Stimulated activated CD4-positive, alpha-beta T cell treated with anti-CD3 and anti-CD28 coated beads, TNF-alpha, amount 100 ng/mL, for 1 hour (primary cell): ENCODE results near the gene LCN15.

Experiments
- DNase-seq, 3 donors: peaks; one replicate each; pipeline ENCODE4 v3.0.0-alpha.2; 2020; ENCODE audit warnings: low read depth in 3 of 3, low spot score in 1 of 3

The LCN15 gene

GRCh38 chr9:136741883-136742571 lies 22.3 kb downstream of the LCN15 start:
- no peak for DNase-seq

DNA sequence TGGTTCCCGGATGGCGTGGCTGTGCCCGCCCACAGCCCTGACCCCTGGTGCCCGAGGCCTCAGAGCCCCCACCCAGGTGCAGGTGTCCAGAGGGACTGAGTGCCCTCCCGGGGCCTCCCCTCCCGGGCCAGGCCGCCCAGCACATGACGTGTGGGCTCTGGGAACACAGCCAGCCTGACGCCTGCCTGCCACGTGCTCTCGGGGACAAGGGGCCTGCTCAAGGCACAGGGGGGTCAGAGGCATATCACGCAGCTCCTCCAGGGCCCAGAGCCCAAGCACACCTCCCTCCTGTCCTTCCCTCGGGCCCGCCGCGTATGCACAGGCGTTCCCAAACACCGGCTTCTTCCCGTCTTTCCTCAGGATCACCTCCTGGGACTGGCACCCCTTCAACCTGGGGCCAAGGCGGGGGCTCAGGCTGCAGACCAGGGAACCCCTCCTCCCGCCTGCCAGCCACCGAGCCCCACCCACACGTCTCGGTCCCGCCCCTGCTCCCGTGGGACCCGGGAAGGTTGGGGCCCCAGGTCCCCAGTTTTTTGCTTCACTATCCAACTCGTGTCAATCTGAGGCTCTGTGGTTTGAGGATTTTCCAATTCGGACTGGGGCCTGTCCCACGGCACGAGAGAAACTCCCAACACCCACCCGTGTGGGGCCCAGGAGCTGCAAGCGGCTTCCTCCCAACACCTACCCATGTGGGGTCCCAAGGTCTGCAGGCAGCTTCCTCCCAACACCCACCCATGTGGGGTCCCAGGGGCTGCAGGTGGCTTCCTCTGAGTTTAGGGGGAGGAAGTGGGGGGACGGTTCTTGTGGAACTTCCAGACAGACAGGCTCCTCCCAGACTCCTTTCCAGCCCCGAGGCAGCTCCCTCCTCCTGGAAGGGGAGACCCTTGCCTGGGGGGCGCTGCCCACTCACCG lies 23.1 kb downstream of the LCN15 start:
- DNase-seq = no peak

- no peak for DNase-seq
Observed at GRCh38 chr9:136740491-136740890, 23.8 kb downstream of the LCN15 start.

DNA sequence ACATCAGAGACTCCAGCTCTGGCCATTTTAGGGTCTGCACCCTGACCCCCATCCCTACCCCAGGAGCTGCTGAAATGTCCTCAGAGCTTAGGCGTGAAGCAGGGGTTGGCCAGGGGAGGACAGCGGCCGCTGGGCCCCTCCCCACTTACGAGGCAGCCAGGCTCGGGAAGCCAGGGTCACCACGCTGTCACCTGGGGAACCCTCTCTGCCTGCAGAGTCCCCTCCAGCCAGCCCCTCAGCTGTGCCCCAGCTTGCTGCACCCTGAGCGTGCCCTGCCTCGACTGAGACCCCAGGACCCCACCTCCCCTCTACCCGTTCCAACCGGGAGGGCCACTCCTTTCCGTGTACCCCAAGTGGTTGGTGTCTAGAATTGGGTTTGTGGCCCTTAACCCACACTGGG lies 24.2 kb downstream of the LCN15 start:
- DNase-seq = no peak

DNA sequence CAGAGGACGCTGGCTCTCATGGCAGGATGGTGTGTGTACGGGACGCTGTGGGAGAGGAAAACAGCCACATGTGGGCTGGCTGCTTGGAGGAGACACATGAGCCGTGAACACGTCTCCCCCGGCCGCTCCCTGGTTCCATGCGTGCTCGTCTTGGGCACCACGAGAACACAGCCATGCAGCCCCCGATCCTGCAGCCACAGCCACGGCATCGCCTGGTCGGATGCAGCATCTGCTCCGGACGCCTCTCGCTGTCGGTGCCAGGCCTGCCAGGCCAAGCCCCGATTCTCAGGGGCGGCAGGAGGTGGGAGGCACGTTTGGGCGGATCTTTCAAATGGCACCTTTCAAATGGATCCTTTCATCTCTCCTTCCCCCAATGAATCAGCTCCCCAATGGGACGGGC lies 24.8 kb downstream of the LCN15 start:
- no peak for DNase-seq

GRCh38 chr9:136738960-136739359 lies 25.4 kb downstream of the LCN15 start:
- DNase-seq = no peak

DNA sequence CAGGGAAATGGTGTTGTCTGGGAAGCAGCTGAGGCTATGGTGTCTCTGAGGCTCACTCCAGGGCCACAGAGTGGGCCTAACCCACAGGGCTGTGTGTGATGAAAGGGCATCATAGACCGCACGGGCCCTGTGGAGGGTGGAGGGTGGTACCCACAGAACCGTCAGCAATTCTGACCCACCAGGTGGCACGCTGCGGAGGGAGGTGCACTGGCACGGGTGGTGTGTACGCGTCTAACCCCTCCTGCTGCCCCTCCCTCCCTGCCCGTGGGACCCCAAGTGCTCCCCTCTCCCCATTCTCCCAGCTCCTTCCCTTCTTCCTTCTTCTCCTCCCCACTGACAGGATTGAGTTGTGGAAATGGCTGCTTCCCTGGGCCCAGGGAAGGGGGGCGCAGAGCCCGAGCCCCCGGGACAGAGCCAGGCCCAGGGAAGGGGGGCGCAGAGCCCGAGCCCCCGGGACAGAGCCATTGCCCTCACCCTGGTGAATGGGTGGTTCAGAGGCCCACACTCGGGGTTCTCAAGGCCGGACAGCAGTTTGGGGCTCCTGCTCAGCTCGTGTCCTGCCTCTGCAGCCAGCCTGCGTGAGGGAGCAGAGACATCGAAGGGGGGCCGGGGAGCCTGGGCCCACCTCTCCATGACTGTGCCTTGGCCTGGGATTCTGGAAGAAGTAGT lies 28.4 kb downstream of the LCN15 start:
- DNase-seq = no peak

- no peak for DNase-seq
Observed at GRCh38 chr9:136734837-136735496, 29.4 kb downstream of the LCN15 start.

DNA sequence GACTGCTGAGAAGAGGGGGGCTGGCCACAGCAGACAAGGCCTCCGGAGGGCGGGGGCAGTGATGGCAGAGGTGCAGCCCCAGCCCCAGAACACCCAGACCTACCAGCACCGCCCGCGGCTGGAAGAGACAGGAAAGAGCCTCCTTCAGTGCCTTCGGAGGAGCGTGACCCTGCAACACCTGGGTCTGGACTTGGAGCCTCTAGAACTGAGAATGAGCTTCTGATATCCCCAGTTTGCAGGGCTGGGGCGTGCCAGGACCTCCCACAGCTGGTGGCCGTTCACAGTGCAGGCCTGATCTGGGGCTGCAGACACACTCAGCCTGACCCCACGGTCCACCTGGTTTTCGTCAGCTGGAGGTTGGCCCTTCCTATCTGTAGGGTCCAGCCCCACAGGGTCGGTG lies 30.7 kb downstream of the LCN15 start:
- no peak for DNase-seq

DNA sequence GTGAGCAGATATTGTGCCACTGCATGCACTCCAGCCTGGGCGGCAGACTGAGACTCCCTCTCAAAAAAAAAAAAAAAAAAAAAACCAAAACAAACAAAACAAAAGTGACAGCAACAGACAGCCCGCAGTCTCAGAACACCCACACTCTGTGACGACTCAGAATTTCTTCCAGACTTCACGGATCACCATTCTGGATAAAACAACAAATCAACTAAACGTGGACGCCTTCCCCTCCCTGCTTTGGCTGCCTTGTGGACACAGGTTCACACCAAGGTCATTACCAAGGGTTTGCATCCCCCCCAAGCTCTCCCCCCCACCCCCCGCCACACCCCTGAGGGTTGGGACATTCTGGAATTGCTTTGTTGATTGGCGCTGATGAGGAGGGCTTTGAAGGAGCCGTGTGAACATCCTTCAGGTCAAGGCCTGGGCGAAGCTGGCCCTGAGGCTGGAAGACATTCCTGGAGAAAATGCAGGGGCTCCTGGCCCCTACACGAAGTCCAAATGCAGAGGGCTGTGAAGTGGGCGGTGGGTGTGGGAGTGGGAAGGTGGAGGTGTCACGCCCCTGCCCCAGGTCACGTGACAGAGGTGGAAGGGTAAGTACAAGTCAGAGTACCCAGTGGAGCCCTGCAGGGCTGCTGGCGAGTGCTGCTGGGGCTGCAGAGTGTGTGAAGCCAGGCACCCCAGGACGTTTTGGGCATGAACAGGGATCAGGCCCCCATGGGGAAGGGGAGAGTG lies 31.7 kb downstream of the LCN15 start:
- DNase-seq = no peak

GRCh38 chr9:136729926-136730325 lies 34.4 kb downstream of the LCN15 start:
- DNase-seq = no peak

- DNase-seq = no peak
Observed at GRCh38 chr9:136729144-136729543, 35.2 kb downstream of the LCN15 start.

- no peak for DNase-seq
Observed at GRCh38 chr9:136728548-136729123, 35.7 kb downstream of the LCN15 start.

DNA sequence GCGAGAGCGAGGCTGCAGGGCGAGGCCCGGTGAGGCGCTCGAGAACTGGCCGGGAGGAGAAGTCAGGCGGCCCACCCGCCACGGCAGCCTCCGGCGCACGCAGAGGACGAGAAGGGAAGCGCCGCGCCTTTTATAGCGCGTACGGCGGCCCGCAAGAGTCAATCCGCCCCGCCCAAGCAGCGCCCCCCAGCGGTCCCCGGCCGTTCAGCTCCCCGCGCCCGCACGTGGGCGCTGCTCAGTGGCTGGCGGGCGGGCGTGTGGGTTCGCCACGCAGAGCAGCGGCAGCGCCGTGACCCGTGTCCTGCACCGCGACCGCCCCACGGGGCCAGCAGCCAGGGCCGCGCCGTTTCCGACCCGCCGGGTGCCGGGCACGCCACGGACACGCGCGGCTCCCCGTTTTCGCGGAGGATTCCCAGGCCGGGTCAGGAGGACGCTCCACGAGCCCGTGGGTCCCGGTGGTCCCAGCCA lies 36.2 kb downstream of the LCN15 start:
- peak; percentile 81 to 98 (median 96) for DNase-seq

- DNase-seq = no peak
Observed at GRCh38 chr9:136726631-136727191, 37.6 kb downstream of the LCN15 start.

DNA sequence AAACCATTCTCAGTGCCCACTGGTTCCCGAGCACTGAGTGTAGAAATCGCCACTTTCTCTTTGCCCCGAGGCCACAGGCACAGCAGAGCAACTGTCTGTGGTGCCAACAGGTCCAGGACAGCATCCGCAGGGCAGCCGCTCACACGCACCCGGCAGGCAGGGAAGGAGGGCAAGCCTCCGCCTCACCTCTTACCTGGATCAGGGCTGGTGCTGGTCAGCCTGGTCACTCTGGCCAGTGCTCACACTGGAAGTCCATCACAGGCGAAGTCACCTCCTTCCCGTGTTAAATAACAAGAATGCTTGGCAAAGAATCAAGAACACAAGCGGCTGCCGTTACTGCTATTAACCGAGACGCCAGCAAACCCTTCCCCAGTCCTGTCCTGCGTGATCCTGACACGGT lies 38.2 kb downstream of the LCN15 start:
- no peak for DNase-seq

- no peak for DNase-seq
Observed at GRCh38 chr9:136725612-136726011, 38.7 kb downstream of the LCN15 start.

DNA sequence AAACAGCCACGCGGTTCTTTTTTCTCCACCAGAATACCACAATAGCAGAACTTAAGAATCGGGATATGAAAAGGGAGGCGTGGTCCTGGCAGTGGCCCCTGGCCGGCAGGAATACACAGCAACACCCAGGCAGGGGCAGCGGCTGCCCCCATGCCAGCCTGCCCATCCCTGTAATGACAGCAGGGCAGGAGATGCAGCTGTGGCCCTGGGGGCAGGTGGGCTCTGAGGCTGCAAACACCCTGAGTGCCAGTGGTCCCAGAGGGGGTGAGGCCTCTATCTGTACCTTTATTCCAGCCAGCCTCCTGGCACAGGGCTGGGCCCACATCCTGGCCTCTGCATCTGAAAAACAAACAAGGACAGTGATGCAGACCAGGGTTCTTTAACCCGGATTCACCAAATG lies 39.5 kb downstream of the LCN15 start:
- DNase-seq = no peak

DNA sequence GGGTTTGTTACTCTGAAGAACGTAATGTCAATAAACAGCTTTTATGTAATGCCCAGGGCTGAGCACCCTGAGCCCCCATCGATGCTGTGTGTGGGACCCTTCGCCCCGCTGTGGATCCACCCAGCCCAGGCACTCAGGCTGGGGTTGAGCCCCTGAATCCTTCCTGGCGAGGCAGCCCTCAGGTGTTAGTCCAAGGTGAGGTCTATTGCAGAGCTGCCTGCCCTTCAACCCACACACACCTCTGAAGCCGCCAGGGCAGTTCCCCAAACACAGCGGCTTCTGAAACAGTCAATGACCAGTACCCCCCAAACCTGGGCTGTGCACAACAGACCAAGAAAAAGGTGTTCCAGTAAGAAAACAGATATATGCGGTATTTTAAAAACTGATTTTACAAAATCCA lies 40.3 kb downstream of the LCN15 start:
- DNase-seq = no peak
